HG03457 (cell line): Measurements from ENCODE around the gene INSRR.

Source experiments
- ATAC-seq: cut with Tn5 transposase; IDR thresholded peaks from one replicate; pipeline ENCODE4 v1.9.1; 2021; ENCODE audit warnings: moderate number of reproducible peaks; ENCODE audit not compliant: unreplicated experiment

Gene INSRR

GRCh38 chr1:156853761-156854160 lies 5.2 kb downstream of the INSRR start:
- no peak for ATAC-seq

GRCh38 chr1:156852418-156852874 lies 6.5 kb downstream of the INSRR start:
- ATAC-seq = no peak

- ATAC-seq = no peak
Measured at GRCh38 chr1:156851779-156852417, 7.0 kb downstream of the INSRR start.

GRCh38 chr1:156849151-156849496 lies 9.8 kb downstream of the INSRR start:
- ATAC-seq = no peak

GRCh38 chr1:156848461-156849150 lies 10.3 kb downstream of the INSRR start:
- no peak for ATAC-seq

- ATAC-seq = no peak
Measured at GRCh38 chr1:156847591-156848460, 11.1 kb downstream of the INSRR start.

GRCh38 chr1:156846643-156847042 lies 12.3 kb downstream of the INSRR start:
- no peak for ATAC-seq

GRCh38 chr1:156845953-156846545 lies 12.9 kb downstream of the INSRR start:
- ATAC-seq = no peak

GRCh38 chr1:156845055-156845952 lies 13.6 kb downstream of the INSRR start:
- ATAC-seq = no peak

- ATAC-seq = no peak
Measured at GRCh38 chr1:156844638-156845037, 14.3 kb downstream of the INSRR start.

- no peak for ATAC-seq
Measured at GRCh38 chr1:156844102-156844501, 14.8 kb downstream of the INSRR start.

GRCh38 chr1:156842618-156843300 lies 16.2 kb downstream of the INSRR start:
- ATAC-seq = no peak

GRCh38 chr1:156841295-156841855 lies 17.5 kb downstream of the INSRR start:
- no peak for ATAC-seq

GRCh38 chr1:156840898-156841279 lies 18.0 kb downstream of the INSRR start:
- no peak for ATAC-seq

- no peak for ATAC-seq
Measured at GRCh38 chr1:156840186-156840897, 18.6 kb downstream of the INSRR start.

GRCh38 chr1:156839426-156840109 lies 19.3 kb downstream of the INSRR start:
- no peak for ATAC-seq

- no peak for ATAC-seq
Measured at GRCh38 chr1:156838972-156839371, 19.9 kb downstream of the INSRR start.

GRCh38 chr1:156836892-156837291 lies 22.0 kb downstream of the INSRR start:
- ATAC-seq = no peak
